NCI-H526 (cell line): Measurements from ENCODE around the gene MAK.
A peak's percentile ranks its signal among the peaks of the same experiment; 100 is the strongest.
"Not testable (repeated sequence)": the region's sequence is repeated elsewhere in the genome, so short reads cannot be mapped to it uniquely, and the experiment has no call there.

Experiments used
- DNase-seq, 2 experiments: peaks; one replicate each; lab custom pipeline; 2025; lab: John Stamatoyannopoulos, UW

The MAK gene

GRCh38 chr6:10778230-10778629 is 60.1 kb downstream of the MAK start:
- no peak for DNase-seq

- DNase-seq, result peak in 1 of 2 experiments; percentile 4
These were observed 66.9 kb downstream of the MAK start for GRCh38 chr6:10771371-10771894.

GRCh38 chr6:10769419-10769818 is 68.9 kb downstream of the MAK start:
- no peak for DNase-seq

- no peak for DNase-seq
These were observed 75.3 kb downstream of the MAK start for GRCh38 chr6:10763006-10763405.

- no peak for DNase-seq
These were observed 78.4 kb downstream of the MAK start for GRCh38 chr6:10759884-10760329.

- peak; percentile 15 to 47 for DNase-seq
These were observed 79.0 kb downstream of the MAK start for GRCh38 chr6:10759312-10759839.

DNA sequence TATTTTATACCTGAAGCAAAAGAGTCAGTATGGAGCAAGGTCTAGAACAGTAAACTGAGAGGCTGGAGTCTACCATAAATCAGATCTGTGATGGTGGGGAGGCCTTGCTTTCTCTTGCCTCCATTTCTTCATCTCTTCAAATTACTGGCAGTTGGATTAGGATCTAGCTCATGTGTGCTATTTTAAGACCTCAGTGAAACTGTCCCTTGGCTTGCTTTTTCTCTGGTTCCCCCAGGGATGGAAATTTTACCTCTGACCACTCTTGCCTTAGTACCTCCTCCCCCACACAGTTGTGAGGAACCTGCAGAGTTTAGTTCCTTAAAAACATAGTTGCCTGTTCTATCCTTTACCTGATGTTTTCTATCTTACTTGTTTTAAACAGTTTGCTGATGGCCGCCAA is 82.3 kb downstream of the MAK start:
- no peak for DNase-seq

DNA sequence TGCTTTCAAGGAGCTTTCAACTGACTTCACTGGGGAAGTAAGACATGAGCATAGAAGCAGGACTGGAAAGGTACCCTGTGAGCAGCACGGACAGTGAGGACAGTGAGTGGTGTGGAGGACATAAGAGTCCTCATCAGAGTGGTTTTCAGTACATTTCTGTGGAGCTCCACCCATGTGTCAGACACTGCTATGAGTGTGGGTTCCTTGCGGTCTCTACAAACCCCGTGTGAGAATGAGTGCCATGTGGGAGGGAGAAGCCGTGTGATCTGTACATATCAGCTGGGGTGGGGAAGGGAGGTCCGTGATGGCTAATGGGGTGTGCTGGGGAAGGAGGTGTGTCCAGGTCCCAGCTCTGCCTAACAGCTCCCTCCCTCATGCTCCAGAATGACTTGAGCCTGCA is 86.6 kb downstream of the MAK start:
- DNase-seq, result not testable (repeated sequence)

- DNase-seq, result not testable (repeated sequence)
These were observed 87.8 kb downstream of the MAK start for GRCh38 chr6:10750568-10750967.

GRCh38 chr6:10749734-10750133 is 88.6 kb downstream of the MAK start:
- DNase-seq, result no peak

- peak; percentile 94 to 99 for DNase-seq
These were observed 90.9 kb downstream of the MAK start, which contains the start of gene TMEM14B for GRCh38 chr6:10747251-10747972. TSS of gene TMEM14B (plus strand) at chr6:10747805. CDS start at chr6:10749246, 1,441 bp downstream.

GRCh38 chr6:10746915-10747250 is 91.5 kb downstream of the MAK start:
- DNase-seq, result no peak

DNA sequence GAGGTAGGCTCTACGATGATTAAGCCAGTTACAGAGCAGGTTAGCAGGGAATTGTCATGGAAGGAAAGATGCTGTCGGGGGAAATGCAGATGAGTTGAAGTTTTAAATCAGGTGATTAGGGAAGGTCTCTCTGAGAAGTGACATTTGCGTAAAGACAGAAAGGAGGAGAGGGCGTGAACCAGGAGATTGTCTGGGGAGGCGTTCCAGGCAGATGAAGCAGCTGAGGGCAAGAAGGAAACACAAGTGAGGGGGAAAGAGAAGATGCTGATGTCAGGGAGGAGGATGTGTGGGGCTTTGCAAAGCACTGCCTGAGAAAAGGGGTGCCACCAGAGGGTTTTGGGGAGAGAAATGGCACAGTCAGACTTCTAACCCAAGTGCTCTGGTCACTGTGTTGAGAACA is 93.2 kb downstream of the MAK start:
- peak in 1 of 2 experiments; percentile 15 for DNase-seq

GRCh38 chr6:10743515-10743914 is 94.8 kb downstream of the MAK start:
- no peak for DNase-seq

DNA sequence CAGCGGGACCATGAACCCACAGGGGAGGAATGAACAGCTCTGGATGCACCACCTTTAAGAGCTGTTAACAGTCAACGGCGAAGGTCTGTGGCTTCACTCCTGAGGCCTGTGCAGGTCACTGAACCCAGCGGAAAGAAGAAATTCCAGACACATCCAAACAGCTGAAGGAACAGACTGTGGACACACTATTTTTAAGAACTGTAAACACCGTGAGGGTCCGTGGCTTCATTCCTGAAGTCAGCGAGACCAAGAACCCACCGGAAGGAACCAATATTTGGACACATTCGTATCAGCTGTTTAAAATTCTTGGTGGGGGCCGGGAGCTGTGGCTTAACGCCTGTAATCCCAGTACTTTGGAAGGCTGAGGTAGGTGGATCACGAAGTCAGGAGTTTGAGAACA is 96.1 kb downstream of the MAK start:
- DNase-seq, result no peak

DNA sequence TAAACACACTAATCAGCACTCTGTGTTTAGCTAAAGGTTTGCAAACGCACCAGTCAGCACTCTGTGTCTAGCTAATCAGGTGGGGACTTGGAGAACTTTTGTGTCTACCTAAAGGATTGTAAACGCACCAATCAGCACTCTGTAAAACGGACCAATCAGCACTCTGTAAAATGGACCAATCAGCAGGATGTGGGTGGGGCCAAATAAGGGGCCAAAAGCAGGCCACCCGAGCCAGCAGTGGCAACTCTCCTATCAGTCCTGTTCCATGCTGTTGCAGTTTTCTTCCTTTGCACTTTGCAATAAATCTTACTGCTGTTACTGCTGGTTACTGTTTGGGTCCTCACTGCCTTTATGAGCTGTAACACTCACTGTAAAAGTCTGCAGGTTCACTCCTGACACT is 96.7 kb downstream of the MAK start:
- DNase-seq, result not testable (repeated sequence)

- DNase-seq, result no peak
These were observed 98.3 kb downstream of the MAK start for GRCh38 chr6:10740061-10740460.

- DNase-seq, result no peak
These were observed 101.6 kb downstream of the MAK start for GRCh38 chr6:10736731-10737130.

DNA sequence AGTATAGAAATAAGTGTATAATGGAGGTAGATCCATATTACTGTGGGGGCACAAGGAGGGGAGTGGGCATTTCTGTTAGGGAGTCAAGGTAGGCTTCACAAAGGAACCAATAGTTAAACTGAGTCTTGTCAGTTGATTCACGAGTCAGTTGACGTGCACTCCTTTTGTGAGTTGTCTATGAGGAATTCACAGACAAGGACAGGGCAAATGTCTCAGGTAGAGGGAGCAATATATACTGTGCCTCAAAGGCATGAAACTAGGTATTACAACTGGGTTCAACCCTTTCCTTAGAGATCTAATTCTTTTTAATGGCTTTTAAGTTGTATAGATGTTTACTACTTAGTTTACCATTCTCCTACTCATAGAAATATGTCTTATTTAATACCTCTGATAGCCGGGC is 104.5 kb downstream of the MAK start:
- no peak for DNase-seq

- no peak for DNase-seq
These were observed 105.1 kb downstream of the MAK start for GRCh38 chr6:10733151-10733715.

GRCh38 chr6:10730254-10730653 is 108.1 kb downstream of the MAK start:
- no peak for DNase-seq

DNA sequence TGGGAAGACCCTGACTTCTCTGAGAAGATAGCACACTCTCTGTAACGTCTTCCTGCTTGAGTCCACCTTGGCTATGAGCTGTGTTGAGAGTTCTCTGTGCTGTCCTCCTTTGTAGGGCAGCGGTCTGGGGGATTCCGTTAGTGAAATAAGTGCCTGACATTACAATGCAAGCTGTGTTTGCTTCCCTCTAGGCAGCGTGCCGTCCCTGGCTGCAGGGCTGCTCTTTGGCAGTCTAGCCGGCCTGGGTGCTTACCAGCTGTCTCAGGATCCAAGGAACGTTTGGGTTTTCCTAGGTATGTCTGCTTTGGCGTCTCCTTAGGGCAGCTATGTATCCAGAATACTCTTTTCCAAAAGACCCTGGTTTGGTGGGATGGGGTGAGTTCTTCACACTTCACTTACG is 112.6 kb downstream of the MAK start:
- DNase-seq, result peak; percentile 69 to 80

- no peak for DNase-seq
These were observed 113.3 kb downstream of the MAK start for GRCh38 chr6:10725044-10725443.

DNA sequence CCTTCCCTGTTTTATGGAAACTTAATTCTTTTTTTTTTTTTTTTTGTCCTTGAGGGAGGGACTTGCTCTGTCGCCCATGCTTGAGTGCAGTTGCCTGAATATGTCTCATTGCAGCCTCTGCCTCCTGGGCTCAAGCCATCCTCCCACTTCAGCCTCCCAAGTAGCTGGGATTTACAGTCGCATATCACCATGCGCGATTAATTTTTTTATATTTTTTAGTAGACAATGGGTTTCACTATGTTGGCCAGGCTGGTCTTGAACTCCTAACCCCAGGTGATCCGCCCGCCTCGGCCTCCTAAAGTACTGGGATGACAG is 114.8 kb downstream of the MAK start:
- no peak for DNase-seq
